Naive thymus-derived CD4-positive, alpha-beta T cell (primary cell): ENCODE data around the gene FRMD1. TPM values are rescaled to one million over a fixed set of nuclear protein-coding genes. Genes with fewer than 3 reads are reported as not detected.

ENCODE experiments used
- ATAC-seq: fragments of 150-1000 bp; cut with Tn5 transposase; 2 replicates; pipeline ENCODE4 v1.10.0; 2021; ENCODE audit warnings: mild to moderate bottlenecking, moderate library complexity
- CTCF ChIA-PET: fragments of 350-600 bp; sonication (Branson Sonifier 250); formaldehyde crosslinking; loops from one replicate; lab custom pipeline; 2021; ENCODE audit warnings: antibody characterized with exemption; lab: Charles Lee
- POLR2A ChIA-PET: fragments of 350-600 bp; sonication (Branson Sonifier 250); formaldehyde crosslinking; loops from one replicate; lab custom pipeline; 2021; ENCODE audit warnings: antibody characterized with exemption, inconsistent platforms; lab: Charles Lee
- DNase-seq, 9 donors: peaks; one replicate each; pipeline versions ENCODE4 v3.0.0 to v3.0.0-alpha.2; 2020 to 2022; ENCODE audit warnings: mixed read lengths in 1 of 9
- H3K27ac ChIP-seq: one replicate; pipeline ENCODE4 v1.7.0; 2013; ENCODE audit warnings: mild to moderate bottlenecking, low read depth, low read length, moderate library complexity
- H3K27me3 ChIP-seq, 2 donors: one replicate each; pipeline ENCODE4 v1.7.0; 2013; ENCODE audit warnings: low read length in 2 of 2, mild to moderate bottlenecking in 2 of 2, moderate library complexity in 2 of 2; ENCODE audit not compliant: control insufficient read depth in 2 of 2, insufficient read depth in 2 of 2
- H3K36me3 ChIP-seq, 3 experiments: 1 replicate in 2 of 3; 2 replicates in 1 of 3; pipeline ENCODE4 v1.7.0; 2013; ENCODE audit warnings: low read length in 3 of 3, mild to moderate bottlenecking in 3 of 3, moderate library complexity in 1 of 3; ENCODE audit not compliant: insufficient read depth in 3 of 3, control insufficient read depth in 2 of 3
- H3K4me1 ChIP-seq, 2 donors: one replicate each; pipeline ENCODE4 v1.7.0; 2013; ENCODE audit warnings: low read length in 2 of 2, mild to moderate bottlenecking in 2 of 2, moderate library complexity in 1 of 2; ENCODE audit not compliant: control insufficient read depth in 2 of 2, insufficient read depth in 2 of 2
- H3K4me3 ChIP-seq: 2 replicates; pipeline ENCODE4 v1.7.0; 2013; ENCODE audit warnings: mild to moderate bottlenecking, low read length
- H3K9me3 ChIP-seq, 3 experiments: 1 replicate in 2 of 3; 2 replicates in 1 of 3; pipeline ENCODE4 v1.7.0; 2013; ENCODE audit warnings: low read length in 3 of 3; ENCODE audit not compliant: control insufficient read depth in 2 of 3
- H3K27ac Mint-ChIP-seq, 9 donors: one replicate each; pipeline ENCODE4 v1.8.0; 2020 to 2022; ENCODE audit warnings: mixed read lengths in 9 of 9, mild to moderate bottlenecking in 8 of 9, moderate library complexity in 5 of 9, inconsistent platforms in 2 of 9
- H3K27me3 Mint-ChIP-seq, 5 donors: one replicate each; pipeline ENCODE4 v1.8.0; 2021 to 2022; ENCODE audit warnings: mixed read lengths in 5 of 5, mild to moderate bottlenecking in 1 of 5
- H3K36me3 Mint-ChIP-seq, 5 donors: one replicate each; pipeline ENCODE4 v1.8.0; 2020 to 2022; ENCODE audit warnings: mixed read lengths in 5 of 5, mild to moderate bottlenecking in 3 of 5, inconsistent platforms in 1 of 5
- H3K4me1 Mint-ChIP-seq, 7 donors: one replicate each; pipeline ENCODE4 v1.8.0; 2020 to 2022; ENCODE audit warnings: mixed read lengths in 7 of 7, mild to moderate bottlenecking in 3 of 7, inconsistent platforms in 1 of 7
- H3K4me3 Mint-ChIP-seq, 10 donors: one replicate each; pipeline ENCODE4 v1.8.0; 2020 to 2022; ENCODE audit warnings: mild to moderate bottlenecking in 10 of 10, mixed read lengths in 10 of 10, moderate library complexity in 6 of 10, inconsistent platforms in 2 of 10
- H3K9me3 Mint-ChIP-seq, 11 donors: one replicate each; pipeline ENCODE4 v1.8.0; 2020 to 2022; ENCODE audit warnings: mixed read lengths in 11 of 11, mild to moderate bottlenecking in 4 of 11, inconsistent platforms in 1 of 11, moderate library complexity in 1 of 11
- intact Hi-C, 2 donors: fragments of 100-400 bp; cut with micrococcal nuclease; formaldehyde crosslinking; loops; one replicate each; pipeline ENCODE4 v1.15.1; 2023
- polyA plus RNA-seq, 2 donors: library from polyadenylated mRNA; unstranded; fragments of 300-500 nt; fragmentation: Illumina TruSeq; gene quantifications; one replicate each; pipeline ENCODE4 v1.2.3, GENCODE V29; 2021
- total RNA-seq, 6 experiments: library from RNA in 5 of 6; stranded (reverse) in 5 of 6; gene quantifications; 1 replicate in 5 of 6; 2 replicates in 1 of 6; pipeline ENCODE4 v1.2.3 and lab custom pipeline; 2021 to 2026

Gene FRMD1
- total and polyA plus RNA-seq, 7 experiments from 2014 or later = not detected

DNA sequence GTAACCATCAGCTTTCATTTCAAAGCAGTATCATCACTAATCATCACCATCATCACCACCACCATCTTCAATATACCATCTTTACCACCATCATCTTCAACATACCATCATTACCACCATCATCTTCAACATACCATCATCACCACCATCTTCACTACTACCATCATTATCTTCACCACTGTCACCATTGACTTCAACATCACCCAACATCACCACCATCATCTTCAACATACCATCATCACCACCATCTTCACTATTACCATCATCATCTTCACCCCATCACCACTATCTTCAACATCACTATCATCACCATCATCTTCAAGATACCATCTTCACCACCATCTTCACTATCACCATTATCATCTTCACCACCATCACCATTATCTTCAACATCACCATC, 40.5 kb upstream of the FRMD1 start:
- CTCF ChIA-PET = no interaction called here

DNA sequence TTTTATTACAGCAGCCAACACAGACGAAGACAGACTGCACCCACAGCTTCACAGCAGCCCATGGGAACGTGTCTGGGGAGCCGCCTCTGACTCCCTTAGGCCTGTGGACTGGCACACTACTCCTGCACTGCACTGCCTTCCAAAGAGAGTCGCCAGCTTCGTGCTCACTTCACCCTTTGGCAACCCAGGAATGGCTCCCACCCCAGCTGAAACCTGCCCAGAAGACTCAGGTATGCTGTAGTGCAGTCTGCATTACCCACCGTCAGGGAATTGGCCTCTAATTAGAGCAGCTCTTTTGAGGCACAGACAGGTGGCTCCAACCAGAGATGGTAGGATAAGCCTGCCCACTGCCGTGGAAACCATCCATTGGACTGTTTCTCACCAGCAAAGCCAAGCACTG, 39.9 kb upstream of the FRMD1 start:
- no peak overlapping the region for H3K27ac ChIP-seq
- no peak overlapping the region for H3K27ac Mint-ChIP-seq
- peaks cover 0 to 9% (median 0%) of the 10 kb centered on the region in 5 donors for H3K27me3 Mint-ChIP-seq
- POLR2A ChIA-PET = no interaction called here
- H3K36me3 ChIP-seq = no peaks in the 10 kb centered on the region
- no peaks in the 10 kb centered on the region for H3K36me3 Mint-ChIP-seq
- no peak for ATAC-seq
- no peaks in the 10 kb centered on the region for H3K27me3 ChIP-seq
- intact Hi-C loops = no loop called here
- H3K9me3 ChIP-seq = no peaks in the 10 kb centered on the region
- CTCF ChIA-PET = no interaction called here
- no peak overlapping the region for H3K4me3 Mint-ChIP-seq
- peaks cover 0 to 11% (median 4%) of the 10 kb centered on the region in 11 donors for H3K9me3 Mint-ChIP-seq
- H3K4me1 Mint-ChIP-seq = no peaks in the 10 kb centered on the region
- no peak for DNase-seq
- H3K4me3 ChIP-seq = no peak overlapping the region
- H3K4me1 ChIP-seq = no peaks in the 10 kb centered on the region

More for the DNA sequence above, 40.5 kb upstream of the FRMD1 start:
- Histone ChIP-seq H3K4me1 (no peaks in the 10 kb centered on the region), H3K27ac (no peak overlapping the region), H3K4me3 (no peak overlapping the region), H3K27me3 (no peaks in the 10 kb centered on the region), H3K36me3 (no peaks in the 10 kb centered on the region), H3K9me3 (no peaks in the 10 kb centered on the region)
- Mint-ChIP-seq H3K27ac (no peak overlapping the region), H3K4me1 (no peaks in the 10 kb centered on the region), H3K36me3 (no peaks in the 10 kb centered on the region), H3K9me3 (peaks cover 0 to 11% (median 4%) of the 10 kb centered on the region in 11 donors), H3K27me3 (peaks cover 0 to 9% (median 0%) of the 10 kb centered on the region in 5 donors), H3K4me3 (no peak overlapping the region)
- DNase-seq (no peak), ATAC-seq (no peak)
- intact Hi-C loops = no loop called here
- POLR2A ChIA-PET = no interaction called here

DNA sequence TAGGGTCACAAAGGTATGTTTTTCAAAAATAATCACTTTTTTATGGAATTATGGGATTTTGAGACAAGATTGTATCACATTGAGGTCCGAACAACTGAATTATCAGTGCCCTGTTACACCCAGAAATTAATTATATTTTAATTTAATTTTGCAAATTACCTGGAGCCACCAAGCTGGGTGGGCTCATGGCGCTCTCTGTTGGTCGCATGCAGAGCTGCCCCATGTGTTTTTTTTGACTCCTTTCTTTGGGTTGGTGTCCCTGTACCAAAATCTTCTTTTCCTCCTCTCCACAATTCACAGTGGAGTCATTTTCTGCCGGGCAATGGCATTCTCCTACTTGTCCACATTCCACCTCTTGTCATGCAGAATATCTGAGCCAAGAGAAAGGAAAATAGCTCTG, 38.9 kb upstream of the FRMD1 start:
- ChIA-PET CTCF (no interaction called here), POLR2A (no interaction called here)
- Histone ChIP-seq H3K4me3 (no peak overlapping the region), H3K27ac (no peak overlapping the region), H3K27me3 (no peaks in the 10 kb centered on the region), H3K9me3 (no peaks in the 10 kb centered on the region), H3K4me1 (no peaks in the 10 kb centered on the region), H3K36me3 (no peaks in the 10 kb centered on the region)
- no peaks in the 10 kb centered on the region for H3K36me3 Mint-ChIP-seq
- DNase-seq = no peak
- peaks cover 0 to 6% (median 0%) of the 10 kb centered on the region in 5 donors for H3K27me3 Mint-ChIP-seq
- no peak overlapping the region for H3K27ac Mint-ChIP-seq
- H3K9me3 Mint-ChIP-seq = peaks cover 0 to 10% (median 4%) of the 10 kb centered on the region in 11 donors
- no peak for ATAC-seq
- no peak overlapping the region for H3K4me3 Mint-ChIP-seq
- intact Hi-C loops = no loop called here
- no peaks in the 10 kb centered on the region for H3K4me1 Mint-ChIP-seq

DNA sequence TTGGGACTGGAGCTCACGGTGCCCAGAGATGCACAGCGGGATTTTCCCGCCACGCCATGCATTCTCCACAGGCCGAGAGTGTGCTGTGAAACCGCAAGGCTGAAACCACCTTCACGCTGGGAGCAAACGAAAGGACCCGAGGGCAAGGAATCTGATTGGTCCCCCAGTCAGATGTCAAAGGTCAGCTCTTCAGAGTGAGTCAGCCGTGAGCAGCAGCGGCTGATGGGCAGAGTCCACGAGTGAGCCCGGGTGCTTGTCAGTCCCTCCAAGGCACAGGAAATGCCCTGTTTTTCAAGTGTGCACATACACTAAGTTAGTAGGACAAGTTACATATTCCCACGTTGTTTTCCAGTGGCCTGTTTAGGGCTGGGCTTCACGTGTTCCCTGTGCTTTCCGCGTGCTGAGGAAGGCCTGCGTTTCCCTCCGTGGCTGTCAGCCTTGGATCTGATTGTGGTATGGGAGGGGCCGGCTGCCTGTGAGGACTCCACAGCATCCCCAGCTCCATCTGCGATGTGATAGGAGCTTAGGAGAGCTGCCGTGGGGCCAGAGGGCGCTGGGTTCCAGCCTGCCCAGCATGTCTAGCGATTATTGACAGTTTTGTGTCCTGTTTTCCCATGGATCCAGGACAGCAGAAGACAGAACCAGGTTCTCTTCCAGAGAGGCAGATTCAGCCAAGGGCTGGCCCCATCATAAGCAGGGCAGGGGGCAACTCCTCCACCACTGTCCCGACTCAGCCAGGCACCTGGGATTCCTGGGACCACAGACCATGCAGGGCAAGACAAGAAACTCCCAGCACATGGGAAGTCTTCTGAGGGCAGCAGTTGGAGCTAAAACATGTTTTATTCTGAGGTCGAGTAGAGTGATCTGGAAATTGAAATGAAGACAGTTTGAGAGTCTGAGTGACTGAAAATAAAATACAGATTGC, 38.2 kb upstream of the FRMD1 start:
- H3K27ac ChIP-seq = no peak overlapping the region
- H3K9me3 ChIP-seq = no peaks in the 10 kb centered on the region
- ATAC-seq (no peak), DNase-seq (no peak)
- no peaks in the 10 kb centered on the region for H3K4me1 ChIP-seq
- Mint-ChIP-seq H3K9me3 (peaks cover 0 to 10% (median 3%) of the 10 kb centered on the region in 11 donors), H3K4me3 (no peak overlapping the region), H3K36me3 (no peaks in the 10 kb centered on the region), H3K27ac (no peak overlapping the region), H3K4me1 (no peaks in the 10 kb centered on the region), H3K27me3 (no peaks in the 10 kb centered on the region)
- POLR2A ChIA-PET = no interaction called here
- intact Hi-C loops = no loop called here
- CTCF ChIA-PET = no interaction called here
- H3K36me3 ChIP-seq = no peaks in the 10 kb centered on the region
- H3K27me3 ChIP-seq = no peaks in the 10 kb centered on the region
- H3K4me3 ChIP-seq = no peak overlapping the region

DNA sequence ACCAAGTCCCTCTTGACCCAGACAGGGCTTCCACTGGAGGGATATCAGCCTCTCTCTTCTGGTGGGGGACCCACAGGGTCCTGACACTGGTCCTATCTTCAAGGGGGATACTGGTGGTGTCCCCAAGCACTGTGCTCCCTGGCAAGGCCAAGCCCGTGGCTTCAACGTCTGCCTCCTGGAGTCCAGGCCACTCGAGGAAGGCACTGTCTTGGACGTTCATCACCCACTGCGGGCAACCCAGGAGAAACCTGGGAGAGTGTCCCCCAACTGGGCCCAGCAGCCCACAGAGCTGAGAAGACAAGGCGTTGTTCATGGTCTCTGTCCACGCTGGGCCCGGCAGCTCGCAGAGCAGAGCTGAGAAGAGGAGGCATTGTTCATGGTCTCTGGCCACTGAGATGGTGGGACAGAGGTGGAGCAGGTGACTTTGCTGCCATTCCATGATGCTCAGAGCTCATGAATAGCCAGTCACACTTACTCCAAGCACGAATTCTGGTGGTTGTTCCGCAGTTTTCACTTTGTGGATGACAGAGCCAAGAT, 37.5 kb upstream of the FRMD1 start:
- Mint-ChIP-seq H3K27ac (no peak overlapping the region), H3K27me3 (peaks cover 0 to 4% (median 0%) of the 10 kb centered on the region in 5 donors), H3K9me3 (peaks cover 0 to 10% (median 3%) of the 10 kb centered on the region in 11 donors), H3K36me3 (no peaks in the 10 kb centered on the region), H3K4me1 (no peaks in the 10 kb centered on the region), H3K4me3 (no peak overlapping the region)
- Histone ChIP-seq H3K4me3 (no peak overlapping the region), H3K4me1 (no peaks in the 10 kb centered on the region), H3K9me3 (no peaks in the 10 kb centered on the region), H3K36me3 (no peaks in the 10 kb centered on the region), H3K27ac (no peak overlapping the region), H3K27me3 (no peaks in the 10 kb centered on the region)
- DNase-seq (no peak), ATAC-seq (no peak)
- CTCF ChIA-PET = no interaction called here
- intact Hi-C loops = no loop called here
- POLR2A ChIA-PET = no interaction called here

DNA sequence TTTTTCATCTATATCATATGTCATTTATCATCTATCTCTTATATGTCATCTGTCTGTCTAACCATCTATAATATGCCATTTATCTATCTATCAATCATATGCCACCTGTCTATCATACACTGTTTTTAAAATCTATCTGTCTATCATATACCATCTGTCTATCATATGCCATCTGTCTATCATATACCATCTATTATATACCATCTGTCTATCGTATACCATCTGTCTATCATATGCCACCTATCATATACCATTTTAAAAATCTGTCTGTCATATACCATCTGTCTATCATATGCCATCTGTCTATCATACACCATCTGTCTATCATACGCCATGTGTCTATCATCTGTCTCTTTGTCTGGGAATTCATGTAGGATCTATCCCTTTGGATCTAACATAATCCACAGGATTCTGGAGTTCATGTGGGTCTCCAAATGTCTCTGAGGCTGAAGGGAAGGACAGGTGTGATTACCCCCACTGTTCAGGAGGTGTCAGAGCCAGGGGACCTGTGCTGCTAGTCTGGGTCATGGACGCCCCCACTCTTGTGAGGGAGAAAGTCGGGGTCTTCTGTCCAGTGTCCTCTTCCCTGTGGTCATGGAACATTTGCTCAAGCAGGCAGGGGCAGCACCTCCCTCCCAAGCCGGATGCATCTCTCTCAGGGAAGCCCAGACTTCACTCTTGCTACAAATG, 36.9 kb upstream of the FRMD1 start:
- no peak overlapping the region for H3K27ac Mint-ChIP-seq
- Histone ChIP-seq H3K4me1 (no peaks in the 10 kb centered on the region), H3K27ac (no peak overlapping the region), H3K9me3 (no peaks in the 10 kb centered on the region), H3K36me3 (no peaks in the 10 kb centered on the region), H3K4me3 (no peak overlapping the region), H3K27me3 (no peaks in the 10 kb centered on the region)
- H3K9me3 Mint-ChIP-seq = peaks cover 0 to 10% (median 3%) of the 10 kb centered on the region in 11 donors
- ChIA-PET CTCF (no interaction called here), POLR2A (no interaction called here)
- intact Hi-C loops = no loop called here
- H3K4me1 Mint-ChIP-seq = no peaks in the 10 kb centered on the region
- H3K36me3 Mint-ChIP-seq = no peaks in the 10 kb centered on the region
- peaks cover 0 to 5% (median 0%) of the 10 kb centered on the region in 5 donors for H3K27me3 Mint-ChIP-seq
- no peak overlapping the region for H3K4me3 Mint-ChIP-seq
- no peak for ATAC-seq
- no peak for DNase-seq
